Ureter (tissue), 1 donor: ENCODE data around the gene DNAJC1. TPM values are rescaled to one million over a fixed set of nuclear protein-coding genes. Genes with fewer than 3 reads are reported as not detected.

Experiments
- DNase-seq: peaks from one replicate; pipeline ENCODE4 v3.0.0-alpha.2; 2020; ENCODE audit warnings: low spot score
- total RNA-seq: library from RNA; stranded (reverse); gene quantifications from one replicate; pipeline ENCODE4 v1.2.4, GENCODE V29; 2023
- donor health status: DM: yes; HTN: yes; CAD: no.

The DNAJC1 gene
- total RNA-seq, 1 donor from 2014 or later, result 31.9 TPM

GRCh38 chr10:21962358-21962757, 41.2 kb downstream of the DNAJC1 start:
- DNase-seq, result no peak

- no peak for DNase-seq
Observed at GRCh38 chr10:21961847-21962246, 41.7 kb downstream of the DNAJC1 start.

- DNase-seq, result no peak
Observed at GRCh38 chr10:21959998-21960397, 43.5 kb downstream of the DNAJC1 start.

- no peak for DNase-seq
Observed at GRCh38 chr10:21954690-21955089, 48.8 kb downstream of the DNAJC1 start.

GRCh38 chr10:21954132-21954531, 49.4 kb downstream of the DNAJC1 start:
- no peak for DNase-seq

GRCh38 chr10:21953585-21954057, 49.9 kb downstream of the DNAJC1 start:
- DNase-seq, result no peak

DNA sequence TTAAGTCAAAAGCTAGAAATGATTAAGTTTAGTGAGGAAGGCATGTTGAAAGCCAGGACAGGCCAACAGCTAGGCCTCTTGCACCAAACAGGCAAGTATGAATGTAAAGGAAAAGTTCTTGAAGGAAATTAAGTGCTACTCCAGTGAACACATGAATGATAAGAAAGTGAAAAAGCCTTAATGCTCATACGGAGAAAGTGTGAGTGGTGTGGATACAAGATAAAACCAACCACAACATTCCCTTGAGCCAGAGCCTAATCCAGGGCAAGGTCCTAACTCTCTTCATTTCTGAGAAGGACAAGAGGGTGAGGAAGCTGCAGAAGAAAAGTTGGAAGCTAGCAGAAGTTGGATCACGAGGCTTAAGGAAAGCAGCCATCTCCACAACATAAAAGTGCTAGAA, 53.0 kb downstream of the DNAJC1 start:
- DNase-seq, result no peak

DNA sequence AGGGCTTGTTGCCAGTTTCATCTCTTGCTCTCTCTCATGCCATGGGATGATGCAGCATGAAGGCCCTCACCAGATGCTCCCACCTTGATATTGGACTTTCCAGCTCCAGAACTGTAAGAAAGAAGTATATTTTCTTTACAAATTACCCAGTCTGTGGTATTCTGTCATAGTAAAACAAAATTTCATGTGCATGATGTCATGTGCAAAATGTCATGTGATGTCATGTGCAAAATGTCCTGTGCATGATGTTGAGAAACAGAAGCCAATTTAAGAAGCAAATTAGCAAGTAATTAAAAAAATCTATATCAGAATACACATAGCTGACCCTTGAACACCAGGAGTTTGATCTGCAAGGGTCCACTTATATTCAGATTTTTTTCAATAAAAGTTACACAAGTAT, 56.6 kb downstream of the DNAJC1 start:
- no peak for DNase-seq

DNA sequence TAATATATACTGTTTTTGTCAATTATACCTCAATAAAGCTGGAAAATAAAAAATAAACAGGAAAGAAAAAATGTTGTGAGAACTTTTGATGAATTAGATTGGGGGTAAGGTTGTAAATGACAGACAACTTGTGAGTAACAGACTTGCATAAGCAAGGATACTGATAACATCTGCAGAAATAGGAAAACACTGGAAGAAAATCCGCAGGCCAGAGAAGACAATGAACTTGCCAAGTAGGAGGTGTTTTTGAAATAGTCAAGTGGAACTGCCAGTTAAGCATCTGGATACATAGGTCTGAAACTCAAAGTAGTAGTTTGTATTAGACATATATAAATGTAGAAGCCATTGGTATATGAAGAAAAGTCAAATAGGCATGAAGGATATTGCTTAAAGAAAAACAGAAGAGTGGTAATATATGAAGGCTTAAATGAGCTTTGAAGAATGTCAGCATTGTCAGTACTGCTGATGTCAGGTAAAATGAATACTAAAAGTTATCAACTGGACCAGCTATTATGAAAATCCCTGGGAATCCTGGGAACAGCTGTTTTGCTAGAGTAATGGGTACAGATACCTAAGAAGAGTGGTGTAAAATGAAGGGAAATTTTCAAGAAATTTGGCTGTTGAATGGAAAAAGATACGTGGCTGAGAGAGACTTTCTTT, 58.7 kb downstream of the DNAJC1 start:
- DNase-seq, result no peak

- no peak for DNase-seq
Observed at GRCh38 chr10:21943633-21944265, 59.8 kb downstream of the DNAJC1 start.

DNA sequence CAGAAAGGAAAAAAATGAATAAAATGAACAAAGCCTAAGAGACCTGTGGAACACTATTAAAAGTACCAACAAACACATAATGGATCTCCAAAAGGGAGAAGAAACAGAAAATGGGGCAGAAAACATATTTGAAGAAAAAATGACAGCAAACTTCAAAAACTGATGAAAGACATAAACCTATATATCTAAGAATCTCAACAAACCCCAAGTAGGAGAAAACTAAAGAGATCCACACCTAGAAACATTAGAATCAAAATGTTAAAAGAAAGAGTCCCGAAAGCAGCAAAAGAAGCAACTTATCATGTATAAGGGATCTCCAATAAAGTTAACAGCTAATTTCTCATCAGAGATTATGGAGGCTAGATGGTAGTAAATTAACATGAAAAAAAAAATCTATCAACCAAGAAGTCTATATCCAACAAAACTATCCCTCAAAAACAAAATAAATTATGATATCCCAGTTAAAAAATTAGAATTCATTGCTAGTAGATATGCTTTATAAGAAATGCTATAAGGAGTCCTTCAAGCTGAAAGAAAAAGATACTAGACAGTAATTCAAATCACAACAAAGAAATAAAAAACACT, 68.0 kb downstream of the DNAJC1 start:
- DNase-seq, result no peak

- DNase-seq, result no peak
Observed at GRCh38 chr10:21934307-21934706, 69.2 kb downstream of the DNAJC1 start.

DNA sequence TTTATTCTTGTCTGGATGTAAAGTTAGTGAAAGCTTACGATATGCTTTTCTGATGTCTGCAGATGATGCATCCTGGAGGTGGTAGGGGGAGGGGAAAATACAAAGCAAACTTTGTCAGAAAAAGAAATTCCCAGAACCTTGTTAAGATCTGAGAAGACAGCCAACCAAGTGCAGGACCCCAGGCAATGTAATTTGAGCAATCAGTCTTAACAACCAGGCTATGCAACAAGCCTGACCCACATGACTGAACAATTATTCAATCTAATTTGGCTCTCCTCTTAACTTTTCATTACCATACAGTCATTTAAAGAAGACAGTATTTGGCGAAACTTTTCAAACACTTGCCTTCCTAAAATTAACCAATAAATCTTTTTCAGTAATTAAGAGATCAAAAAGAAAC, 74.5 kb downstream of the DNAJC1 start:
- no peak for DNase-seq

GRCh38 chr10:21927631-21928353, 75.7 kb downstream of the DNAJC1 start:
- DNase-seq, result no peak

GRCh38 chr10:21926949-21927348, 76.6 kb downstream of the DNAJC1 start:
- DNase-seq, result no peak

- no peak for DNase-seq
Observed at GRCh38 chr10:21926358-21926925, 77.1 kb downstream of the DNAJC1 start.

GRCh38 chr10:21925851-21926250, 77.7 kb downstream of the DNAJC1 start:
- DNase-seq, result no peak

DNA sequence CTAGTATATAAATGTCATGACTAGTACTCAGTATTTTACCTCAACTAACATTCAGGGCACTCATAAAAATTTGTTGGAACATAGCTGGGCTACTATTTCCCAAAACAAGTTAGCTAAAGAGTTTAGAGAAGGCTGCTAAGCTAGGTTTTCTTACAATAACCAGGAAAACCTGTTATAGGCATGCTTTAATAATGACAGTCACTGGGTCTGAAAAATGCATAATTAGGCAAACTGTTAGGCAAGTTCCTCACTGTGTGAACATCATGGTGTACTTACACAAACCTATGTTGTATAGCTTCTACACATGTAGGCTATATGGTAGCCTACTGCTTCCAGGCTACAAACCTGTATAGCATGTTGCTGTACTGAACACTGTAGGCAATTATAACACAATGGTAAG, 79.0 kb downstream of the DNAJC1 start:
- no peak for DNase-seq

DNA sequence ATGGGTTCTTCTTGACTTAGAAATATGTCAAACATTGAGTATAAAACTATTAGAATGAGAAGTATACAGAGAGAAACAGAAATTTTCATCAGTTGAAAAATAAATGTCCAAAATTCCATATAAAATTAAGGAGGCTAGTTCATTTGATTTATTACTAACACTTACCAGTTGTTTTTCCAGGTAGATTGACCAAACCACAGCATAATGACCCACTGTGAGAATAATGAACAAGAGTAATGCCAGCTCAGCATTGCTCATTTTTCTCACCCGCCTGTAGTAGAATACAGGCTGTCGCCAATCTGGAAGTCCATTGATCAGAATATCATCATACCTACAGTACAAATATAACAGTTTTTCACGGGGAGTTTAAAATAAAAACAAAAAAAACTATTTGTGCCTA, 82.9 kb downstream of the DNAJC1 start:
- DNase-seq, result no peak

GRCh38 chr10:21919906-21920305, 83.6 kb downstream of the DNAJC1 start:
- DNase-seq, result no peak

DNA sequence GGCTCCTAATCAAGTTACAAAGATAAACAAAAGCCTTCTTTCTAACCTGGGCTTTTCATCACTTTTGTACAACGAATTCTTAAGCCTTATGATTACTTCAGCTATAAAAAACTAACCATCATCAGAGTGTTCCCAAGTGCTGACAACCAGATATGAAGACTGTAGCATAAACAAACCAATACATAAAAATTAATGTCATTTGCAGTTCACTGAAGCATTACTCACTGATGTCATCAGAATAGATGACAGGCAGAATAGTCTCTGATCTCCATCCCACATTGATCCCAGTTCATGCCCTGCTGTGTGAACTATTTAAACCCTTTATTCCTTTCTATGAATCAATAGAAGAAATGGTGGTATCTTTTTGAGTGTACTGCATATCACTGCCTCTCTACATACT, 84.4 kb downstream of the DNAJC1 start:
- DNase-seq, result no peak

- no peak for DNase-seq
Observed at GRCh38 chr10:21912625-21913024, 90.9 kb downstream of the DNAJC1 start.
